ENCODE results near the gene PDZRN4. TPM values are rescaled to one million over a fixed set of nuclear protein-coding genes. Genes with fewer than 3 reads are reported as not detected.

PDZRN4 gene
- 5.2 TPM for total RNA-seq

DNA sequence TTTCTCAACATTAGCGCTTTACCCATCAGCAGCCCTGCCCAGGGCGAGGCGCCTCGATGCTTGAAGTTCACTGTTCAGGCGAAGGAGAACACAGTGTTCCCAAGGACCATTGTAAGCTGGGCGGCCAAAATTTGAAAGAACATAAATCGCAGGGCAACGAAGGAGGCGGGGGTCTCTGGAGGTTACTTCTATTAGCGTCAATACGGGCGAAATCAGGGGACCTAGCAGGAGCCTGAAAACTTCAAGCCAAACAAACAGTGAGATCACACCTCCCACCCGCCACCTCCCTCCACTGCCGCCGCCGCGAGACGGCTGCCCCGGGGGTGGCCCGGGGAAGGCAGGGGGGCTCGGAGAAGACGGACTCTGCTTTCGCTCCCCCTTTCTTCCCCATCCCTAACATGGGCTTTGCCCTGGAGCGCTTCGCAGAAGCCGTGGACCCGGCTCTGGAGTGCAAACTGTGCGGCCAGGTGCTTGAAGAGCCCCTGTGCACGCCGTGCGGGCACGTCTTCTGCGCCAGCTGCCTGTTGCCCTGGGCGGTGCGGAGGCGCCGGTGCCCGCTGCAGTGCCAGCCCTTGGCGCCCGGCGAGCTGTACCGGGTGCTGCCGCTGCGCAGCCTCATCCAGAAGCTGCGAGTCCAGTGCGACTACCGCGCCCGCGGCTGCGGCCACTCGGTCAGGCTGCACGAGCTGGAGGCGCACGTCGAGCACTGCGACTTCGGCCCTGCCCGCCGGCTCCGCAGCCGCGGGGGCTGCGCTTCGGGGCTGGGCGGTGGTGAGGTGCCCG lies at the start of gene PDZRN4:
Gene PDZRN4, plus strand, starts transcription at position 263 of the 783 bp plus-strand sequence.

